SK-N-SH (cell line): ENCODE data around the gene CCDC89. TPM values are rescaled to one million over a fixed set of nuclear protein-coding genes. Genes with fewer than 3 reads are reported as not detected.
A peak's percentile ranks its signal among the peaks of the same experiment; 100 is the strongest.

Experiments used
- CTCF ChIA-PET: fragments of 300-600, 350-600 bp; formaldehyde crosslinking; extraction: SDS; loops from one replicate; lab custom pipeline; 2021; lab: Yijun Ruan, JAX
- POLR2A ChIA-PET: fragments of 350-600 bp; sonication (Branson Sonifier 250); formaldehyde crosslinking; extraction: SDS; loops from one replicate; lab custom pipeline; 2020; ENCODE audit warnings: antibody characterized with exemption, inconsistent platforms; lab: Yijun Ruan, JAX
- DNase-seq: peaks from one replicate; pipeline ENCODE4 v3.0.0; 2012
- H2AFZ ChIP-seq: fragments of 200-600 bp; sonication (generic); 2 replicates; pipeline ENCODE4 v1.8.1; 2016; ENCODE audit warnings: antibody characterized with exemption, mild to moderate bottlenecking, low read depth
- H3F3A ChIP-seq: fragments of 200-600 bp; sonication (generic); replicated peaks from 2 replicates; pipeline ENCODE3; 2016; ENCODE audit warnings: antibody characterized with exemption, mild to moderate bottlenecking; ENCODE audit not compliant: insufficient read depth
- H3K27ac ChIP-seq, 2 experiments: fragments of 200-500 bp in 1 of 2; fragments of 200-600 bp in 1 of 2; sonication (Bioruptor generic) in 1 of 2; sonication (generic), shearing (Covaris generic) in 1 of 2; 2 replicates each; pipeline versions ENCODE4 v1.5.1 to v1.6.1; 2014 to 2016; ENCODE audit warnings: low read depth in 2 of 2, inconsistent platforms in 1 of 2, low read length in 1 of 2, mild to moderate bottlenecking in 1 of 2, mixed read lengths in 1 of 2
- H3K27me3 ChIP-seq: fragments of 200-600 bp; sonication (generic), shearing (Covaris generic); 2 replicates; pipeline ENCODE4 v1.6.1; 2016; ENCODE audit warnings: mixed run types; ENCODE audit not compliant: insufficient read depth
- H3K36me3 ChIP-seq, 2 experiments: fragments of 200-500 bp in 1 of 2; fragments of 200-600 bp in 1 of 2; sonication (Bioruptor generic) in 1 of 2; sonication (generic) in 1 of 2; replicated peaks in 1 of 2; 2 replicates each; pipeline versions ENCODE3 to v1.5.1; 2014 to 2016; ENCODE audit warnings: low read length in 1 of 2, mild to moderate bottlenecking in 1 of 2; ENCODE audit not compliant: insufficient read depth in 2 of 2, control insufficient read depth in 1 of 2
- H3K4me1 ChIP-seq, 2 experiments: fragments of 200-500 bp in 1 of 2; fragments of 200-600 bp in 1 of 2; sonication (Bioruptor generic) in 1 of 2; sonication (generic), shearing (Covaris generic) in 1 of 2; 2 replicates each; pipeline versions ENCODE4 v1.5.1 to v1.6.1; 2014 to 2016; ENCODE audit warnings: low read depth in 1 of 2, low read length in 1 of 2, mixed run types in 1 of 2; ENCODE audit not compliant: insufficient read depth in 2 of 2, control insufficient read depth in 1 of 2
- H3K4me2 ChIP-seq: fragments of 200-600 bp; sonication (generic), shearing (Covaris generic); 2 replicates; pipeline ENCODE4 v1.6.1; 2017; ENCODE audit warnings: mixed run types
- H3K4me3 ChIP-seq, 2 experiments: fragments of 200-500 bp in 1 of 2; fragments of 200-600 bp in 1 of 2; sonication (Bioruptor generic) in 1 of 2; sonication (generic), shearing (Covaris generic) in 1 of 2; 2 replicates each; pipeline versions ENCODE4 v1.5.1 to v1.8.1; 2014 to 2016; ENCODE audit warnings: low read depth in 2 of 2, inconsistent platforms in 1 of 2, low read length in 1 of 2, mild to moderate bottlenecking in 1 of 2, mixed read lengths in 1 of 2, moderate library complexity in 1 of 2
- H3K79me2 ChIP-seq: fragments of 200-600 bp; sonication (generic); 2 replicates; pipeline ENCODE4 v1.8.1; 2017; ENCODE audit warnings: mild to moderate bottlenecking; ENCODE audit not compliant: insufficient read depth
- H3K9ac ChIP-seq: fragments of 200-600 bp; sonication (generic); 2 replicates; pipeline ENCODE4 v1.6.1; 2017; ENCODE audit warnings: mixed run types
- H3K9me2 ChIP-seq: fragments of 200-600 bp; sonication (generic); 2 replicates; pipeline ENCODE4 v1.6.1; 2017; ENCODE audit warnings: mixed run types
- H3K9me3 ChIP-seq: fragments of 200-600 bp; sonication (generic); 2 replicates; pipeline ENCODE4 v1.6.1; 2017; ENCODE audit warnings: mixed run types, mild to moderate bottlenecking, moderate library complexity
- H4K20me1 ChIP-seq: fragments of 200-600 bp; sonication (generic); 2 replicates; pipeline ENCODE4 v1.6.1; 2017; ENCODE audit warnings: mild to moderate bottlenecking, mixed run types; ENCODE audit not compliant: insufficient read depth
- FOXJ3 ChIP-seq: sonication (generic); formaldehyde crosslinking; IDR thresholded peaks from 2 replicates; pipeline ENCODE4 v1.5.1; 2020; ENCODE audit warnings: mild to moderate bottlenecking, missing genetic modification reagents
- FOXM1 ChIP-seq: IDR thresholded peaks from 2 replicates; pipeline ENCODE4 v1.4.0; 2012; ENCODE audit warnings: low read depth, mild to moderate bottlenecking
- GABPA ChIP-seq: IDR thresholded peaks from 2 replicates; pipeline ENCODE4 v1.4.0; 2012; ENCODE audit warnings: low read depth, mild to moderate bottlenecking
- MEF2A ChIP-seq: IDR thresholded peaks from 2 replicates; pipeline ENCODE4 v1.4.0; 2012; ENCODE audit warnings: low read depth, borderline replicate concordance
- MXI1 ChIP-seq: IDR thresholded peaks from 2 replicates; pipeline ENCODE4 v1.6.1; 2012; ENCODE audit warnings: mild to moderate bottlenecking, low read depth, low read length, improper control_type of control experiment
- POLR2AphosphoS5 ChIP-seq: IDR thresholded peaks from 2 replicates; pipeline ENCODE4 v1.6.1; 2012; ENCODE audit warnings: low read depth, low read length
- RAD21 ChIP-seq: IDR thresholded peaks from 2 replicates; pipeline ENCODE4 v1.6.1; 2012; ENCODE audit warnings: mild to moderate bottlenecking, low read length
- RXRA ChIP-seq: IDR thresholded peaks from 2 replicates; pipeline ENCODE4 v1.4.0; 2012; ENCODE audit warnings: low read depth, mild to moderate bottlenecking, borderline replicate concordance
- SIN3A ChIP-seq: IDR thresholded peaks from 2 replicates; pipeline ENCODE4 v1.6.1; 2012; ENCODE audit warnings: low read depth, mild to moderate bottlenecking, low read length, moderate library complexity, borderline replicate concordance
- SMC3 ChIP-seq: IDR thresholded peaks from 2 replicates; pipeline ENCODE4 v1.6.1; 2012; ENCODE audit warnings: low read depth, low read length, improper control_type of control experiment
- TEAD4 ChIP-seq: IDR thresholded peaks from 2 replicates; pipeline ENCODE4 v1.4.0; 2012; ENCODE audit warnings: mild to moderate bottlenecking, borderline replicate concordance; ENCODE audit not compliant: insufficient read depth
- WGBS: methylation state at CpG from one replicate; pipeline ENCODE4 v1.1.6; 2017; ENCODE audit warnings: low lambda C conversion rate; 5-methylcytosine and 5-hydroxymethylcytosine counted together
- polyA plus RNA-seq, 3 experiments: library from polyadenylated mRNA; depleted of rRNA; stranded (reverse); fragments of >200 nt; gene quantifications; 2 replicates each; pipeline ENCODE4 v1.2.3, GENCODE V29; 2012
- TF ChIP-seq, protein P1 (sequence below): IDR thresholded peaks from 2 replicates; pipeline ENCODE4 v1.4.0; 2012; ENCODE audit warnings: low read depth
- TF ChIP-seq, protein P2 (sequence below): fragments of 150-350 bp; IDR thresholded peaks from 2 replicates; pipeline ENCODE4 v1.6.1; 2017; ENCODE audit warnings: antibody characterized with exemption, low read length, low read depth, borderline replicate concordance
- TF ChIP-seq, protein P3 (sequence below): fragments of 150-350 bp; IDR thresholded peaks from 2 replicates; pipeline ENCODE4 v1.6.1; 2016; ENCODE audit warnings: mild to moderate bottlenecking, low read depth, low read length

The CCDC89 gene
- polyA plus RNA-seq, 1 of the 3 experiments (the other 2 are of a cell fraction) = 3.9 TPM

GRCh38 chr11:85665733-85666132, 20.3 kb downstream of the CCDC89 start:
- CTCF ChIA-PET = interaction anchor here (2.0 kb wide), 1 partner anchor 29 kb away, joined by 4 read pairs; no protein-coding TSS in a partner anchor
- H3K27me3 ChIP-seq = no peaks in the 10 kb centered on the region
- peak overlapping the region; percentile 86; the same call in 1 of the 2 replicates for H2AFZ ChIP-seq
- 79% methylated on average over 5 of the region's 5 CpGs for WGBS
- peaks cover 39% of the 10 kb centered on the region for H3K79me2 ChIP-seq
- H3K4me2 ChIP-seq = no peak overlapping the region
- H3K36me3 ChIP-seq = peaks cover 27% of the 10 kb centered on the region in 2 experiments
- 0 out of 2 replicates have a peak, but pooled peaks cover 3% of the 10 kb centered on the region for H3K9me2 ChIP-seq
- TF ChIP-seq FOXJ3 (CRISPR knock-in tag) (no peak), SMC3 (no peak), MXI1 (no peak), POLR2AphosphoS5 (no peak), MEF2A (no peak), FOXM1 (no peak), RXRA (no peak), RAD21 (no peak), SIN3A (no peak), TEAD4 (no peak), GABPA (no peak)
- TF ChIP-seq, protein P1, sequence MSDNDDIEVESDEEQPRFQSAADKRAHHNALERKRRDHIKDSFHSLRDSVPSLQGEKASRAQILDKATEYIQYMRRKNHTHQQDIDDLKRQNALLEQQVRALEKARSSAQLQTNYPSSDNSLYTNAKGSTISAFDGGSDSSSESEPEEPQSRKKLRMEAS = no peak
- TF ChIP-seq, protein P2, sequence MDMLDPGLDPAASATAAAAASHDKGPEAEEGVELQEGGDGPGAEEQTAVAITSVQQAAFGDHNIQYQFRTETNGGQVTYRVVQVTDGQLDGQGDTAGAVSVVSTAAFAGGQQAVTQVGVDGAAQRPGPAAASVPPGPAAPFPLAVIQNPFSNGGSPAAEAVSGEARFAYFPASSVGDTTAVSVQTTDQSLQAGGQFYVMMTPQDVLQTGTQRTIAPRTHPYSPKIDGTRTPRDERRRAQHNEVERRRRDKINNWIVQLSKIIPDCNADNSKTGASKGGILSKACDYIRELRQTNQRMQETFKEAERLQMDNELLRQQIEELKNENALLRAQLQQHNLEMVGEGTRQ = no peak
- TF ChIP-seq, protein P3, sequence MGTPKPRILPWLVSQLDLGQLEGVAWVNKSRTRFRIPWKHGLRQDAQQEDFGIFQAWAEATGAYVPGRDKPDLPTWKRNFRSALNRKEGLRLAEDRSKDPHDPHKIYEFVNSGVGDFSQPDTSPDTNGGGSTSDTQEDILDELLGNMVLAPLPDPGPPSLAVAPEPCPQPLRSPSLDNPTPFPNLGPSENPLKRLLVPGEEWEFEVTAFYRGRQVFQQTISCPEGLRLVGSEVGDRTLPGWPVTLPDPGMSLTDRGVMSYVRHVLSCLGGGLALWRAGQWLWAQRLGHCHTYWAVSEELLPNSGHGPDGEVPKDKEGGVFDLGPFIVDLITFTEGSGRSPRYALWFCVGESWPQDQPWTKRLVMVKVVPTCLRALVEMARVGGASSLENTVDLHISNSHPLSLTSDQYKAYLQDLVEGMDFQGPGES = no peak
- TF ChIP-seq, all 33 proteins: peak for 0
- Histone ChIP-seq H4K20me1 (peaks cover 36% of the 10 kb centered on the region), H3K9ac (no peak overlapping the region), H3K4me1 (peaks cover 9 to 13% of the 10 kb centered on the region in 2 experiments; a peak in 3 of 4 replicates), H3F3A (no peaks in the 10 kb centered on the region), H3K9me3 (no peaks in the 10 kb centered on the region), H3K27ac (peak overlapping the region in 1 of 2 experiments; percentile 95; a peak in 1 of 4 replicates), H3K4me3 (no peak overlapping the region)
- POLR2A ChIA-PET = no interaction called here
- DNase-seq = no peak
